Tibial nerve (tissue), 3 donors: Measurements from ENCODE around the gene CCNE1.

ENCODE experiments used
- CTCF ChIP-seq, 5 experiments: fragments of 200-600 bp in 3 of 5; fragments of 450-650 bp in 2 of 5; sonication (generic) in 3 of 5; IDR thresholded peaks; one replicate each; pipeline ENCODE4 v1.5.1; 2016 to 2019; ENCODE audit warnings: antibody characterized with exemption in 5 of 5, mild to moderate bottlenecking in 3 of 5, moderate library complexity in 2 of 5
- POLR2A ChIP-seq, 2 donors: fragments of 450-650 bp; IDR thresholded peaks; one replicate each; pipeline ENCODE4 v1.6.1; 2017; ENCODE audit warnings: antibody characterized with exemption in 2 of 2, mild to moderate bottlenecking in 2 of 2, moderate library complexity in 2 of 2

DNA sequence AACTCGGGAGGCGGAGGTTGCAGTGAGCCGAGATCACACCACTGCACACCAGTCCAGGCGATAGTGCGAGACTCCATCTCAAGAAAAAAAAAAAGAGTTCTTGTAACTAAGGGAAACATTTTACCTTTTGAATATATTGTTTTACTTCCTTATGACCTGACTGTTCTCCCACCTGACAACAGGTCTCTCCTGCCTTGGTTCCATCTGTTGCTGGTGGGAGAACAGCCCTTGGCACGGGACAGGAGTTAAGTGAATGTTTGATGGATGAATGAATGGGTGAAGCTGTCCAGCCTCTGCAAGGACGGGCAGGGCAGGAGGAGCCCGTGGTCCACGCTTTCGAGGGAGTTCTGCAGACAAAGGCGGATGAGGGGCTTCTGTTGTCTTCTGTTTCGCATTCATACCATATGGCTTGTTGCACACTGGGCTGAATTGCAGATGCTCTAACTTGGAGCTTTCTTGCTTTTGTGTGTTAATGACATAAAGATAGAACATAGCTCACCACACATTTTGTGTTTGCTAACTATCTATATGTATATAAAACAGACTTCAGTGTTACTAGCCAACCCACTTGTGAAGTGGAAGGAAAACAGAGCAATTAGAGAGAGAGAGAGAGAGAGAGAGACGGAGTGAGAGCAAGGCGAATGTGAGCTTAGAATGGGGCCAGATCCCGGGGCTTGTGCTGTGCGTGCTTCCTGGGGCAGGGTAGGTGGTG, 16.2 kb upstream of the CCNE1 start:
- TF ChIP-seq CTCF (IDR thresholded peaks at IDR 0.05) (no peak), POLR2A (IDR thresholded peaks at IDR 0.05) (no peak)
